Measurements from ENCODE around the gene FASTKD2.

The FASTKD2 gene

GRCh38 chr2:206736935-206737334 lies 28.5 kb upstream of the FASTKD2 start:
- Histone ChIP-seq H2AK5ac (ENCODE audit: low read depth, low read length) (no peak overlapping the region), H3K27ac (replicated peaks; ENCODE audit: low read length) (no peak overlapping the region), H2BK120ac (ENCODE audit: low read depth, low read length) (no peak overlapping the region), H2AFZ (ENCODE audit: low read length) (no peak overlapping the region), H4K8ac (ENCODE audit: low read depth, low read length) (no peak overlapping the region), H3K27me3 (ENCODE audit: control insufficient read depth in 3 of 3, insufficient read depth in 3 of 3, low read depth in 1 of 3, low read length in 3 of 3) (no peaks in the 10 kb centered on the region), H2BK15ac (ENCODE audit: low read length) (no peak overlapping the region), H3K23ac (ENCODE audit: low read depth, low read length, poor library complexity) (no peak overlapping the region), H3K4ac (ENCODE audit: low read length) (no peak overlapping the region), H3K79me1 (ENCODE audit: low read depth, low read length) (no peaks in the 10 kb centered on the region), H2BK12ac (ENCODE audit: low read length) (no peak overlapping the region), H3K14ac (ENCODE audit: low read length) (no peak overlapping the region), H4K91ac (ENCODE audit: low read depth, low read length, poor library complexity) (no peak overlapping the region), H3K18ac (ENCODE audit: low read length) (no peak overlapping the region), H3K4me2 (ENCODE audit: insufficient read depth, low read length, poor library complexity, severe bottlenecking) (no peak overlapping the region), H3K9me3 (replicated peaks in 1 of 2; ENCODE audit: control insufficient read depth in 2 of 2, insufficient read depth in 1 of 2, low read depth in 1 of 2, low read length in 2 of 2) (no peaks in the 10 kb centered on the region), H2BK5ac (ENCODE audit: low read length) (no peak overlapping the region), H3K4me1 (ENCODE audit: control insufficient read depth in 2 of 2, insufficient read depth in 1 of 2, low read depth in 1 of 2, low read length in 2 of 2) (no peaks in the 10 kb centered on the region), H3K36me3 (replicated peaks in 1 of 2; ENCODE audit: control insufficient read depth in 2 of 2, insufficient read depth in 2 of 2, low read length in 2 of 2) (no peaks in the 10 kb centered on the region), H3K9ac (ENCODE audit: low read depth, low read length, poor library complexity) (no peak overlapping the region), H3K4me3 (ENCODE audit: low read length in 2 of 2) (no peak overlapping the region)
- no peak for DNase-seq (ENCODE audit: low spot score)
- no CpG with 5 or more reads among the region's 5 CpGs for WGBS, 2 donors (ENCODE audit: extremely low coverage in 2 of 2, insufficient read length in 2 of 2, insufficient replicate concordance in 1 of 2)

GRCh38 chr2:206739271-206739670 lies 26.1 kb upstream of the FASTKD2 start:
- no CpG with 5 or more reads among the region's 2 CpGs for WGBS, 2 donors (ENCODE audit: extremely low coverage in 2 of 2, insufficient read length in 2 of 2, insufficient replicate concordance in 1 of 2)
- no peaks in the 10 kb centered on the region for H3K36me3 ChIP-seq (replicated peaks in 1 of 2; ENCODE audit: control insufficient read depth in 2 of 2, insufficient read depth in 2 of 2, low read length in 2 of 2)
- H2BK15ac ChIP-seq (ENCODE audit: low read length) = no peak overlapping the region
- no peak overlapping the region for H3K4ac ChIP-seq (ENCODE audit: low read length)
- H3K4me2 ChIP-seq (ENCODE audit: insufficient read depth, low read length, poor library complexity, severe bottlenecking) = no peak overlapping the region
- H3K18ac ChIP-seq (ENCODE audit: low read length) = no peak overlapping the region
- no peak overlapping the region for H3K4me3 ChIP-seq (ENCODE audit: low read length in 2 of 2)
- H2BK12ac ChIP-seq (ENCODE audit: low read length) = no peak overlapping the region
- H2AFZ ChIP-seq (ENCODE audit: low read length) = no peak overlapping the region
- no peak overlapping the region for H2AK5ac ChIP-seq (ENCODE audit: low read depth, low read length)
- H3K14ac ChIP-seq (ENCODE audit: low read length) = no peak overlapping the region
- no peaks in the 10 kb centered on the region for H3K4me1 ChIP-seq (ENCODE audit: control insufficient read depth in 2 of 2, insufficient read depth in 1 of 2, low read depth in 1 of 2, low read length in 2 of 2)
- H4K91ac ChIP-seq (ENCODE audit: low read depth, low read length, poor library complexity) = no peak overlapping the region
- no peaks in the 10 kb centered on the region for H3K9me3 ChIP-seq (replicated peaks in 1 of 2; ENCODE audit: control insufficient read depth in 2 of 2, insufficient read depth in 1 of 2, low read depth in 1 of 2, low read length in 2 of 2)
- H3K23ac ChIP-seq (ENCODE audit: low read depth, low read length, poor library complexity) = no peak overlapping the region
- no peak for DNase-seq (ENCODE audit: low spot score)
- no peak overlapping the region for H3K27ac ChIP-seq (replicated peaks; ENCODE audit: low read length)
- H3K27me3 ChIP-seq (ENCODE audit: control insufficient read depth in 3 of 3, insufficient read depth in 3 of 3, low read depth in 1 of 3, low read length in 3 of 3) = no peaks in the 10 kb centered on the region
- no peak overlapping the region for H2BK5ac ChIP-seq (ENCODE audit: low read length)
- no peak overlapping the region for H3K9ac ChIP-seq (ENCODE audit: low read depth, low read length, poor library complexity)
- no peak overlapping the region for H4K8ac ChIP-seq (ENCODE audit: low read depth, low read length)
- no peak overlapping the region for H2BK120ac ChIP-seq (ENCODE audit: low read depth, low read length)
- no peaks in the 10 kb centered on the region for H3K79me1 ChIP-seq (ENCODE audit: low read depth, low read length)

GRCh38 chr2:206740800-206741199 lies 24.6 kb upstream of the FASTKD2 start:
- DNase-seq (ENCODE audit: low spot score) = no peak
- Histone ChIP-seq H2AK5ac (ENCODE audit: low read depth, low read length) (no peak overlapping the region), H3K14ac (ENCODE audit: low read length) (no peak overlapping the region), H2AFZ (ENCODE audit: low read length) (no peak overlapping the region), H3K4me1 (ENCODE audit: control insufficient read depth in 2 of 2, insufficient read depth in 1 of 2, low read depth in 1 of 2, low read length in 2 of 2) (no peaks in the 10 kb centered on the region), H3K27ac (replicated peaks; ENCODE audit: low read length) (no peak overlapping the region), H3K79me1 (ENCODE audit: low read depth, low read length) (no peaks in the 10 kb centered on the region), H3K23ac (ENCODE audit: low read depth, low read length, poor library complexity) (no peak overlapping the region), H3K36me3 (replicated peaks in 1 of 2; ENCODE audit: control insufficient read depth in 2 of 2, insufficient read depth in 2 of 2, low read length in 2 of 2) (no peaks in the 10 kb centered on the region), H4K8ac (ENCODE audit: low read depth, low read length) (no peak overlapping the region), H2BK5ac (ENCODE audit: low read length) (no peak overlapping the region), H3K18ac (ENCODE audit: low read length) (no peak overlapping the region), H3K4ac (ENCODE audit: low read length) (no peak overlapping the region), H3K27me3 (ENCODE audit: control insufficient read depth in 3 of 3, insufficient read depth in 3 of 3, low read depth in 1 of 3, low read length in 3 of 3) (no peaks in the 10 kb centered on the region), H3K9ac (ENCODE audit: low read depth, low read length, poor library complexity) (no peak overlapping the region), H3K4me2 (ENCODE audit: insufficient read depth, low read length, poor library complexity, severe bottlenecking) (no peak overlapping the region), H2BK120ac (ENCODE audit: low read depth, low read length) (no peak overlapping the region), H2BK15ac (ENCODE audit: low read length) (no peak overlapping the region), H3K4me3 (ENCODE audit: low read length in 2 of 2) (no peak overlapping the region), H3K9me3 (replicated peaks in 1 of 2; ENCODE audit: control insufficient read depth in 2 of 2, insufficient read depth in 1 of 2, low read depth in 1 of 2, low read length in 2 of 2) (no peaks in the 10 kb centered on the region), H2BK12ac (ENCODE audit: low read length) (no peak overlapping the region), H4K91ac (ENCODE audit: low read depth, low read length, poor library complexity) (no peak overlapping the region)
- WGBS, 2 donors (ENCODE audit: extremely low coverage in 2 of 2, insufficient read length in 2 of 2, insufficient replicate concordance in 1 of 2) = no CpG with 5 or more reads among the region's 2 CpGs

GRCh38 chr2:206756816-206757215 lies 8.6 kb upstream of the FASTKD2 start:
- no peak overlapping the region for H3K9ac ChIP-seq (ENCODE audit: low read depth, low read length, poor library complexity)
- H2BK120ac ChIP-seq (ENCODE audit: low read depth, low read length) = no peak overlapping the region
- H3K4me1 ChIP-seq (ENCODE audit: control insufficient read depth in 2 of 2, insufficient read depth in 1 of 2, low read depth in 1 of 2, low read length in 2 of 2) = peaks cover 0 to 2% of the 10 kb centered on the region in 2 donors
- H3K79me1 ChIP-seq (ENCODE audit: low read depth, low read length) = no peaks in the 10 kb centered on the region
- H3K23ac ChIP-seq (ENCODE audit: low read depth, low read length, poor library complexity) = no peak overlapping the region
- no peak overlapping the region for H3K4me3 ChIP-seq (ENCODE audit: low read length in 2 of 2)
- H3K36me3 ChIP-seq (replicated peaks in 1 of 2; ENCODE audit: control insufficient read depth in 2 of 2, insufficient read depth in 2 of 2, low read length in 2 of 2) = peaks cover 0 to 1% of the 10 kb centered on the region in 2 donors
- no peak overlapping the region for H3K4me2 ChIP-seq (ENCODE audit: insufficient read depth, low read length, poor library complexity, severe bottlenecking)
- H3K14ac ChIP-seq (ENCODE audit: low read length) = no peak overlapping the region
- H2BK15ac ChIP-seq (ENCODE audit: low read length) = no peak overlapping the region
- H2AFZ ChIP-seq (ENCODE audit: low read length) = no peak overlapping the region
- no peak overlapping the region for H4K8ac ChIP-seq (ENCODE audit: low read depth, low read length)
- H3K18ac ChIP-seq (ENCODE audit: low read length) = no peak overlapping the region
- no peaks in the 10 kb centered on the region for H3K27me3 ChIP-seq (ENCODE audit: control insufficient read depth in 3 of 3, insufficient read depth in 3 of 3, low read depth in 1 of 3, low read length in 3 of 3)
- DNase-seq (ENCODE audit: low spot score) = no peak
- no peak overlapping the region for H2AK5ac ChIP-seq (ENCODE audit: low read depth, low read length)
- H2BK5ac ChIP-seq (ENCODE audit: low read length) = no peak overlapping the region
- no peaks in the 10 kb centered on the region for H3K9me3 ChIP-seq (replicated peaks in 1 of 2; ENCODE audit: control insufficient read depth in 2 of 2, insufficient read depth in 1 of 2, low read depth in 1 of 2, low read length in 2 of 2)
- WGBS, 2 donors (ENCODE audit: extremely low coverage in 2 of 2, insufficient read length in 2 of 2, insufficient replicate concordance in 1 of 2) = no CpG with 5 or more reads among the region's 1 CpG
- no peak overlapping the region for H4K91ac ChIP-seq (ENCODE audit: low read depth, low read length, poor library complexity)
- H3K4ac ChIP-seq (ENCODE audit: low read length) = no peak overlapping the region
- H3K27ac ChIP-seq (replicated peaks; ENCODE audit: low read length) = no peak overlapping the region
- H2BK12ac ChIP-seq (ENCODE audit: low read length) = no peak overlapping the region

All from neuronal stem cell (in vitro differentiated cells).